GM19193 (cell line): ENCODE results near the gene NUTM2D.
"Not testable (repeated sequence)": the region's sequence is repeated elsewhere in the genome, so short reads cannot be mapped to it uniquely, and the experiment has no call there.

Source experiments
- POLR2A ChIP-seq: IDR thresholded peaks from 4 replicates; pipeline ENCODE4 v1.6.1; 2011; ENCODE audit not compliant: insufficient read depth, insufficient read length; ENCODE audit errors: extremely low read depth

Gene NUTM2D

GRCh38 chr10:87357444-87357843 lies at the start of gene NUTM2D:
NUTM2D (plus strand) TSS chr10:87357744; CDS start chr10:87358266, 522 bp downstream.
- not testable (repeated sequence) for TF ChIP-seq POLR2A
